Neuronal stem cell (in vitro differentiated cells): Measurements from ENCODE around the gene ZNF385C.

Experiments
- DNase-seq: peaks from one replicate; pipeline ENCODE4 v3.0.0-alpha.2; 2013; ENCODE audit warnings: low spot score
- H2AFZ ChIP-seq: one replicate; pipeline ENCODE4 v1.6.1; 2013; ENCODE audit warnings: mild to moderate bottlenecking, low read length, inconsistent platforms
- H2AK5ac ChIP-seq: 2 replicates; pipeline ENCODE4 v1.6.1; 2013; ENCODE audit warnings: low read depth, mild to moderate bottlenecking, inconsistent platforms, low read length, moderate library complexity, mixed read lengths
- H2BK120ac ChIP-seq: 2 replicates; pipeline ENCODE4 v1.6.1; 2013; ENCODE audit warnings: low read depth, mild to moderate bottlenecking, inconsistent platforms, low read length, moderate library complexity, mixed read lengths
- H2BK12ac ChIP-seq: one replicate; pipeline ENCODE4 v1.6.1; 2013; ENCODE audit warnings: low read length, inconsistent platforms
- H2BK15ac ChIP-seq: 2 replicates; pipeline ENCODE4 v1.6.1; 2013; ENCODE audit warnings: mild to moderate bottlenecking, low read length, inconsistent platforms, mixed read lengths
- H2BK5ac ChIP-seq: one replicate; pipeline ENCODE4 v1.6.1; 2013; ENCODE audit warnings: inconsistent platforms, mild to moderate bottlenecking, low read length, moderate library complexity
- H3K14ac ChIP-seq: one replicate; pipeline ENCODE4 v1.6.1; 2013; ENCODE audit warnings: low read length, inconsistent platforms
- H3K18ac ChIP-seq: 2 replicates; pipeline ENCODE4 v1.6.1; 2013; ENCODE audit warnings: low read length, inconsistent platforms
- H3K23ac ChIP-seq: 2 replicates; pipeline ENCODE4 v1.6.1; 2013; ENCODE audit warnings: low read depth, mild to moderate bottlenecking, mixed read lengths, low read length, inconsistent platforms; ENCODE audit not compliant: poor library complexity
- H3K27ac ChIP-seq: replicated peaks from 3 replicates; pipeline ENCODE4 v1.5.1; 2013; ENCODE audit warnings: low read length, inconsistent platforms
- H3K27me3 ChIP-seq, 3 experiments: 2 replicates each; pipeline ENCODE4 v1.6.1; 2013; ENCODE audit warnings: low read length in 3 of 3, mild to moderate bottlenecking in 2 of 3, inconsistent platforms in 1 of 3, low read depth in 1 of 3, mixed read lengths in 1 of 3, moderate library complexity in 1 of 3; ENCODE audit not compliant: control insufficient read depth in 3 of 3, insufficient read depth in 3 of 3
- H3K36me3 ChIP-seq, 2 donors: replicated peaks in 1 of 2; 2 replicates each; pipeline ENCODE4 v1.6.1; 2013; ENCODE audit warnings: low read length in 2 of 2; ENCODE audit not compliant: control insufficient read depth in 2 of 2, insufficient read depth in 2 of 2
- H3K4ac ChIP-seq: 2 replicates; pipeline ENCODE4 v1.6.1; 2013; ENCODE audit warnings: inconsistent platforms, mild to moderate bottlenecking, low read length, moderate library complexity
- H3K4me1 ChIP-seq, 2 donors: 1 replicate in 1 of 2; 2 replicates in 1 of 2; pipeline ENCODE4 v1.6.1; 2013; ENCODE audit warnings: low read length in 2 of 2, low read depth in 1 of 2; ENCODE audit not compliant: control insufficient read depth in 2 of 2, insufficient read depth in 1 of 2
- H3K4me2 ChIP-seq: one replicate; pipeline ENCODE4 v1.6.1; 2013; ENCODE audit warnings: mild to moderate bottlenecking, low read length, inconsistent platforms; ENCODE audit not compliant: insufficient read depth, poor library complexity, severe bottlenecking
- H3K4me3 ChIP-seq, 2 donors: 2 replicates each; pipeline ENCODE4 v1.5.1; 2013; ENCODE audit warnings: low read length in 2 of 2, mild to moderate bottlenecking in 2 of 2, inconsistent platforms in 1 of 2, moderate library complexity in 1 of 2
- H3K79me1 ChIP-seq: one replicate; pipeline ENCODE4 v1.6.1; 2013; ENCODE audit warnings: low read depth, mild to moderate bottlenecking, inconsistent platforms, low read length, moderate library complexity
- H3K9ac ChIP-seq: one replicate; pipeline ENCODE4 v1.6.1; 2013; ENCODE audit warnings: mild to moderate bottlenecking, low read depth, low read length, inconsistent platforms; ENCODE audit not compliant: poor library complexity
- H3K9me3 ChIP-seq, 2 donors: replicated peaks in 1 of 2; 2 replicates each; pipeline versions ENCODE3 to v1.6.1; 2013; ENCODE audit warnings: low read length in 2 of 2, mild to moderate bottlenecking in 2 of 2, inconsistent platforms in 1 of 2, low read depth in 1 of 2, mixed read lengths in 1 of 2, moderate library complexity in 1 of 2; ENCODE audit not compliant: control insufficient read depth in 2 of 2, insufficient read depth in 1 of 2
- H4K8ac ChIP-seq: one replicate; pipeline ENCODE4 v1.6.1; 2013; ENCODE audit warnings: low read depth, mild to moderate bottlenecking, inconsistent platforms, low read length, moderate library complexity
- H4K91ac ChIP-seq: one replicate; pipeline ENCODE4 v1.6.1; 2013; ENCODE audit warnings: low read length, low read depth, mild to moderate bottlenecking, inconsistent platforms; ENCODE audit not compliant: poor library complexity
- WGBS, 2 donors: extraction: QIAGEN DNeasy Blood & Tissue Kit; methylation state at CpG; one replicate each; pipeline ENCODE4 v1.1.7; 2013; ENCODE audit warnings: missing lambda C conversion rate in 2 of 2, mixed read lengths in 1 of 2; ENCODE audit not compliant: insufficient read length in 2 of 2, insufficient replicate concordance in 1 of 2; ENCODE audit errors: extremely low coverage in 2 of 2; 5-methylcytosine and 5-hydroxymethylcytosine counted together

Gene ZNF385C

GRCh38 chr17:41996855-41997164 lies 101.5 kb downstream of the ZNF385C start:
- Histone ChIP-seq H3K18ac (no peak overlapping the region), H3K27ac (no peak overlapping the region), H3K27me3 (no peaks in the 10 kb centered on the region), H3K4me2 (no peak overlapping the region), H4K91ac (no peak overlapping the region), H2BK12ac (no peak overlapping the region), H4K8ac (no peak overlapping the region), H3K9me3 (no peaks in the 10 kb centered on the region), H3K4me3 (no peak overlapping the region), H2AK5ac (no peak overlapping the region), H2BK15ac (no peak overlapping the region), H3K79me1 (peaks cover 3% of the 10 kb centered on the region), H2BK120ac (no peak overlapping the region), H3K4ac (no peak overlapping the region), H3K4me1 (no peaks in the 10 kb centered on the region), H3K36me3 (peaks cover 39 to 93% of the 10 kb centered on the region in 2 donors), H3K9ac (no peak overlapping the region), H2AFZ (no peak overlapping the region), H2BK5ac (no peak overlapping the region), H3K14ac (no peak overlapping the region), H3K23ac (no peak overlapping the region)
- no CpG with 5 or more reads among the region's 2 CpGs for WGBS, 2 donors
- DNase-seq, result no peak

DNA sequence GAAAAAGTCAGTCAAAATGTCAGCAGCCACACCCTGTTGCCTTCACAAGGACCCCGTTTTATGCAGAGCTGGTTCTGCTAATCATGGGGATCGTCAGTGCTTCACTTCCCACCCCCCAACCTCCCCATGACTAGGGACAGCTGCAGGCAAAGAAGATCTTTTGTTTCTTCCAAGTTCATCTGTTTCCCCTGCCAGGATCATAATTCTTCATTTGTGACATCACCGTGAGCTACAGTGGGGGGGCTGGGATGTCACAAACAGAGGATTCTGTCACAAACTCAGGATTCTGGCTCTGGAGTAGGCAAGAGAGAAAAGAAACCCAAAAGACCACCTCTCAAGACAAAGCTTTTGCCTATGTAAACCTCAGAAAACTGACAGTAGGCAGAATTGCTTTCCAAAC lies 105.7 kb downstream of the ZNF385C start:
- DNase-seq, result no peak
- Histone ChIP-seq H3K9ac (no peak overlapping the region), H3K4me1 (no peaks in the 10 kb centered on the region), H2BK12ac (no peak overlapping the region), H4K8ac (no peak overlapping the region), H2BK15ac (no peak overlapping the region), H3K27ac (no peak overlapping the region), H3K14ac (no peak overlapping the region), H2BK5ac (no peak overlapping the region), H3K4ac (no peak overlapping the region), H3K18ac (no peak overlapping the region), H3K4me3 (no peak overlapping the region), H2AFZ (no peak overlapping the region), H3K4me2 (no peak overlapping the region), H3K9me3 (no peaks in the 10 kb centered on the region), H3K27me3 (no peaks in the 10 kb centered on the region), H3K79me1 (peaks cover 3% of the 10 kb centered on the region), H3K36me3 (peaks cover 43 to 96% of the 10 kb centered on the region in 2 donors), H4K91ac (no peak overlapping the region), H2BK120ac (no peak overlapping the region), H3K23ac (no peak overlapping the region), H2AK5ac (no peak overlapping the region)
- WGBS, 2 donors, result no CpG with 5 or more reads among the region's 3 CpGs

GRCh38 chr17:41989702-41990419 lies 108.4 kb downstream of the ZNF385C start:
- H3K27me3 ChIP-seq, result no peaks in the 10 kb centered on the region
- peaks cover 40 to 96% of the 10 kb centered on the region in 2 donors for H3K36me3 ChIP-seq
- H3K9me3 ChIP-seq, result no peaks in the 10 kb centered on the region
- no peak overlapping the region for H3K9ac ChIP-seq
- H3K4ac ChIP-seq, result no peak overlapping the region
- H2BK5ac ChIP-seq, result no peak overlapping the region
- no peak overlapping the region for H4K91ac ChIP-seq
- H3K23ac ChIP-seq, result no peak overlapping the region
- no peak overlapping the region for H2BK12ac ChIP-seq
- no peak overlapping the region for H2AK5ac ChIP-seq
- H3K4me1 ChIP-seq, result no peaks in the 10 kb centered on the region
- no peak overlapping the region for H2BK15ac ChIP-seq
- WGBS, 2 donors, result no CpG with 5 or more reads among the region's 5 CpGs
- no peak overlapping the region for H3K27ac ChIP-seq
- DNase-seq, result no peak
- no peak overlapping the region for H2AFZ ChIP-seq
- H3K14ac ChIP-seq, result no peak overlapping the region
- no peak overlapping the region for H3K18ac ChIP-seq
- no peak overlapping the region for H3K4me3 ChIP-seq
- H2BK120ac ChIP-seq, result no peak overlapping the region
- no peak overlapping the region for H3K4me2 ChIP-seq
- no peak overlapping the region for H4K8ac ChIP-seq
- peaks cover 3% of the 10 kb centered on the region for H3K79me1 ChIP-seq

DNA sequence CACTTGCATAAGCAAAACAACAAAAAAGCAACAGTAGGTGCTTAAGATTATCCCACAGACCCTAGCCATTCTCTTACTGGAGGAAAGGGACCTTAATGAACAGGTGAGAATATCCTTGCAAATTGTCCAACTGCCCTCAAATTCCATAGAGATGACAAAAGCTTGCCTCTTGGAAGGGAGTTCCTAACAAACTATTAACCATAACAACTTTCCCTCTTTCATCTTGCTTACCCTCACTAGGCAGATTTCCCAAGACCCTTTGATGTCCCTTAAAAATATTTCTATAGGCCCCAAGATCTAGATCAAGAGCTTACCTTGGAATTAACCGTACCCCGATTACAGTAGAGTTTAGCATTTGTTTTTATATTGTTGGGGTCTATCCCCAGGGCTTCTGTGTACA lies 109.9 kb downstream of the ZNF385C start:
- no peaks in the 10 kb centered on the region for H3K27me3 ChIP-seq
- no peak overlapping the region for H3K23ac ChIP-seq
- no CpG with 5 or more reads among the region's 2 CpGs for WGBS, 2 donors
- H3K36me3 ChIP-seq, result peaks cover 43 to 99% of the 10 kb centered on the region in 2 donors
- no peak overlapping the region for H2AFZ ChIP-seq
- no peak overlapping the region for H4K8ac ChIP-seq
- no peak overlapping the region for H3K4ac ChIP-seq
- H3K4me3 ChIP-seq, result no peak overlapping the region
- DNase-seq, result no peak
- no peak overlapping the region for H3K4me2 ChIP-seq
- H3K9ac ChIP-seq, result no peak overlapping the region
- no peak overlapping the region for H2AK5ac ChIP-seq
- H3K27ac ChIP-seq, result no peak overlapping the region
- H2BK120ac ChIP-seq, result no peak overlapping the region
- no peak overlapping the region for H3K18ac ChIP-seq
- no peak overlapping the region for H2BK15ac ChIP-seq
- no peaks in the 10 kb centered on the region for H3K9me3 ChIP-seq
- no peak overlapping the region for H2BK12ac ChIP-seq
- H4K91ac ChIP-seq, result no peak overlapping the region
- H3K14ac ChIP-seq, result no peak overlapping the region
- H3K79me1 ChIP-seq, result peaks cover 3% of the 10 kb centered on the region
- no peak overlapping the region for H2BK5ac ChIP-seq
- no peaks in the 10 kb centered on the region for H3K4me1 ChIP-seq
